Measurements from ENCODE around the gene FUCA1. TPM values are rescaled to one million over a fixed set of nuclear protein-coding genes. Genes with fewer than 3 reads are reported as not detected.
A peak's percentile ranks its signal among the peaks of the same experiment; 100 is the strongest.
"Not testable (repeated sequence)": the region's sequence is repeated elsewhere in the genome, so short reads cannot be mapped to it uniquely, and the experiment has no call there.

FUCA1 gene
- total and polyA plus RNA-seq, 2 of the 4 experiments (the other 2 are of a cell fraction), result 2.9 to 3.5 TPM

- Histone ChIP-seq H3K27ac (ENCODE audit: insufficient read depth, low read length) (no peak overlapping the region), H4K20me1 (ENCODE audit: insufficient read depth, low read length) (no peaks in the 10 kb centered on the region), H4K91ac (ENCODE audit: insufficient read depth, low read depth, low read length) (no peak overlapping the region), H3K23ac (ENCODE audit: low read depth, low read length) (no peak overlapping the region), H3K4me2 (ENCODE audit: low read depth, low read length) (no peak overlapping the region), H2AFZ (replicated peaks; ENCODE audit: low read length, poor library complexity) (no peak overlapping the region), H3K9me3 (ENCODE audit: control insufficient read depth, insufficient read depth, low read length) (no peaks in the 10 kb centered on the region), H3K56ac (ENCODE audit: extremely low read depth, insufficient read depth, low read length) (no peak overlapping the region), H4K5ac (ENCODE audit: low read depth, low read length) (no peak overlapping the region), H2BK5ac (ENCODE audit: low read depth, low read length, poor library complexity, severe bottlenecking) (no peak overlapping the region), H3K9ac (ENCODE audit: low read depth, low read length) (no peak overlapping the region), H2BK15ac (ENCODE audit: low read depth, low read length) (no peak overlapping the region), H2AK5ac (ENCODE audit: low read depth, low read length) (no peak overlapping the region), H3K36me3 (ENCODE audit: control insufficient read depth, insufficient read depth, low read length) (no peaks in the 10 kb centered on the region), H3K79me1 (ENCODE audit: low read depth in 1 of 2, low read length in 2 of 2) (no peaks in the 10 kb centered on the region), H3K27me3 (ENCODE audit: control insufficient read depth, insufficient read depth, low read length) (peaks cover 4% of the 10 kb centered on the region; the same call in 1 of the 2 replicates), H3K18ac (ENCODE audit: low read depth, low read length) (no peak overlapping the region), H3K4me1 (ENCODE audit: control insufficient read depth, insufficient read depth, low read length) (no peaks in the 10 kb centered on the region), H2AK9ac (replicated peaks; ENCODE audit: low read depth, low read length, poor library complexity) (no peak overlapping the region), H3K14ac (replicated peaks; ENCODE audit: low read depth, low read length) (no peak overlapping the region), H3K9me1 (ENCODE audit: insufficient read depth, low read length) (no peaks in the 10 kb centered on the region), H3K4me3 (ENCODE audit: insufficient read depth, low read depth, low read length) (no peak overlapping the region), H3K4ac (ENCODE audit: low read depth, low read length) (no peak overlapping the region), H2BK20ac (ENCODE audit: low read depth, low read length) (no peak overlapping the region), H2BK120ac (ENCODE audit: low read depth, low read length) (no peak overlapping the region), H4K8ac (ENCODE audit: low read depth in 2 of 2, low read length in 2 of 2) (no peak overlapping the region)
- ChIA-PET CTCF (interaction anchor here (0.9 to 1.3 kb wide), 2 partner anchors 14 to 44 kb away, joined by 4 read pairs; partner anchors contain the start of gene FUCA1), POLR2A (ENCODE audit: unreplicated experiment) (no interaction called here)
- dilution Hi-C loops (cut with HindIII; ENCODE audit: low sequenced_read_pairs, unreplicated experiment), result no loop called here
- no TSS peak for BruUV-seq (replicated peaks)
- intact Hi-C loops (cut with micrococcal nuclease), result loop anchor here (5.0 kb wide), 1 partner anchor 82 kb away; no protein-coding TSS in a partner anchor
- no peak for ATAC-seq (ENCODE audit: low read depth)
- TF ChIP-seq CEBPB (IDR thresholded peaks at IDR 0.05; ENCODE audit: low read depth, low read length) (no peak), RAD21 (IDR thresholded peaks at IDR 0.05; ENCODE audit: low read length) (peak; percentile 37; the same call in 1 of the 2 replicates), CTCF (conservative IDR thresholded peaks at IDR 0.05; ENCODE audit: low read depth, low read length) (peak; percentile 33), MAZ (IDR thresholded peaks at IDR 0.05; ENCODE audit: borderline replicate concordance, low read depth, low read length) (no peak), SMC3 (IDR thresholded peaks at IDR 0.05; ENCODE audit: low read depth, low read length) (no peak; the same call in 1 of the 2 replicates)
- in situ Hi-C loops (cut with MboI; ENCODE audit: low sequenced_read_pairs), result no loop called here
- no CpG with 5 or more reads among the region's 2 CpGs for WGBS, 2 experiments (ENCODE audit: extremely low coverage in 2 of 2, insufficient read length in 1 of 2)
- no peak for DNase-seq
Measured at GRCh38 chr1:23854568-23854967, 13.5 kb downstream of the FUCA1 start.

- WGBS, 2 experiments (ENCODE audit: extremely low coverage in 2 of 2, insufficient read length in 1 of 2), result no CpG with 5 or more reads among the region's 34 CpGs
Measured at GRCh38 chr1:23853124-23853523, 15.0 kb downstream of the FUCA1 start.

More at GRCh38 chr1:23853124-23853523, 15.0 kb downstream of the FUCA1 start:
- BruUV-seq (replicated peaks); ATAC-seq (ENCODE audit: low read depth); H3K4ac ChIP-seq (ENCODE audit: low read depth, low read length); H3K9ac ChIP-seq (ENCODE audit: low read depth, low read length); DNase-seq; H4K91ac ChIP-seq (ENCODE audit: insufficient read depth, low read depth, low read length); H2BK15ac ChIP-seq (ENCODE audit: low read depth, low read length); H3K4me2 ChIP-seq (ENCODE audit: low read depth, low read length); H3K27ac ChIP-seq (ENCODE audit: insufficient read depth, low read length); H3K4me1 ChIP-seq (ENCODE audit: control insufficient read depth, insufficient read depth, low read length); H3K23ac ChIP-seq (ENCODE audit: low read depth, low read length); CTCF ChIA-PET; H4K5ac ChIP-seq (ENCODE audit: low read depth, low read length); H3K27me3 ChIP-seq (ENCODE audit: control insufficient read depth, insufficient read depth, low read length); H3K9me1 ChIP-seq (ENCODE audit: insufficient read depth, low read length); H4K20me1 ChIP-seq (ENCODE audit: insufficient read depth, low read length); H2BK5ac ChIP-seq (ENCODE audit: low read depth, low read length, poor library complexity, severe bottlenecking); H2AK5ac ChIP-seq (ENCODE audit: low read depth, low read length); H3K9me3 ChIP-seq (ENCODE audit: control insufficient read depth, insufficient read depth, low read length); H4K8ac ChIP-seq (ENCODE audit: low read depth in 2 of 2, low read length in 2 of 2); H3K14ac ChIP-seq (replicated peaks; ENCODE audit: low read depth, low read length); H3K4me3 ChIP-seq (ENCODE audit: insufficient read depth, low read depth, low read length); H2BK20ac ChIP-seq (ENCODE audit: low read depth, low read length); H2BK120ac ChIP-seq (ENCODE audit: low read depth, low read length); in situ Hi-C loops (cut with MboI; ENCODE audit: low sequenced_read_pairs); H3K18ac ChIP-seq (ENCODE audit: low read depth, low read length); dilution Hi-C loops (cut with HindIII; ENCODE audit: low sequenced_read_pairs, unreplicated experiment); H3K79me1 ChIP-seq (ENCODE audit: low read depth in 1 of 2, low read length in 2 of 2); H3K36me3 ChIP-seq (ENCODE audit: control insufficient read depth, insufficient read depth, low read length); H3K56ac ChIP-seq (ENCODE audit: extremely low read depth, insufficient read depth, low read length); POLR2A ChIA-PET (ENCODE audit: unreplicated experiment); H2AFZ ChIP-seq (replicated peaks; ENCODE audit: low read length, poor library complexity); H2AK9ac ChIP-seq (replicated peaks; ENCODE audit: low read depth, low read length, poor library complexity): not testable (repeated sequence)
- intact Hi-C loops (cut with micrococcal nuclease), result loop anchor here (5.0 kb wide), 1 partner anchor 81 kb away; no protein-coding TSS in a partner anchor
